BLaER1 (cell line): ENCODE measurements around the gene NCLN.
"Not testable (repeated sequence)": the region's sequence is repeated elsewhere in the genome, so short reads cannot be mapped to it uniquely, and the experiment has no call there.

Experiments
- H3K27ac ChIP-seq: shearing (Covaris generic); formaldehyde crosslinking; 2 replicates; pipeline ENCODE4 v1.8.1; 2022
- H3K27me3 ChIP-seq: shearing (Covaris generic); formaldehyde crosslinking; 2 replicates; pipeline ENCODE4 v1.8.1; 2022
- H3K36me3 ChIP-seq: shearing (Covaris generic); formaldehyde crosslinking; 2 replicates; pipeline ENCODE4 v1.8.1; 2022
- H3K4me1 ChIP-seq: shearing (Covaris generic); formaldehyde crosslinking; 2 replicates; pipeline ENCODE4 v1.8.1; 2022
- H3K4me2 ChIP-seq: shearing (Covaris generic); formaldehyde crosslinking; 2 replicates; pipeline ENCODE4 v1.8.1; 2022
- H3K4me3 ChIP-seq: shearing (Covaris generic); formaldehyde crosslinking; 2 replicates; pipeline ENCODE4 v1.8.1; 2022
- H3K9ac ChIP-seq: shearing (Covaris generic); formaldehyde crosslinking; 2 replicates; pipeline ENCODE4 v1.8.1; 2022
- H3K9me3 ChIP-seq: shearing (Covaris generic); formaldehyde crosslinking; 2 replicates; pipeline ENCODE4 v1.8.1; 2022
- H4K20me1 ChIP-seq: shearing (Covaris generic); formaldehyde crosslinking; 2 replicates; pipeline ENCODE4 v1.8.1; 2022
- Cebpa-rat ChIP-seq: shearing (Covaris generic); IDR thresholded peaks from 2 replicates; pipeline ENCODE4 v1.8.1; 2022

The NCLN gene

GRCh38 chr19:3163230-3163886, 22.4 kb upstream of the NCLN start:
- Histone ChIP-seq H3K4me1 (peaks cover 50% of the 10 kb centered on the region), H3K9ac (no peak overlapping the region), H3K9me3 (no peaks in the 10 kb centered on the region; the same call in none of the 2 replicates), H4K20me1 (0 out of 2 replicates have a peak, but pooled peaks cover 5% of the 10 kb centered on the region), H3K4me2 (0 out of 2 replicates have a peak overlapping the region, but pooled peaks have one; percentile 0), H3K27me3 (no peaks in the 10 kb centered on the region), H3K27ac (no peak overlapping the region), H3K4me3 (no peak overlapping the region), H3K36me3 (peaks cover 91% of the 10 kb centered on the region)
- no peak for TF ChIP-seq Cebpa-rat

- H3K27ac ChIP-seq = no peak overlapping the region
- no peaks in the 10 kb centered on the region for H3K27me3 ChIP-seq
- 0 out of 2 replicates have a peak, but pooled peaks cover 5% of the 10 kb centered on the region for H4K20me1 ChIP-seq
- H3K4me3 ChIP-seq = no peak overlapping the region
- H3K4me2 ChIP-seq = no peak overlapping the region
- TF ChIP-seq Cebpa-rat = no peak
- peaks cover 44% of the 10 kb centered on the region for H3K4me1 ChIP-seq
- no peaks in the 10 kb centered on the region; the same call in none of the 2 replicates for H3K9me3 ChIP-seq
- H3K9ac ChIP-seq = no peak overlapping the region
- H3K36me3 ChIP-seq = peaks cover 88% of the 10 kb centered on the region
Measured at GRCh38 chr19:3163943-3164342, 21.8 kb upstream of the NCLN start.

- Histone ChIP-seq H3K4me1 (peaks cover 61% of the 10 kb centered on the region), H3K9ac (0 out of 2 replicates have a peak overlapping the region, but pooled peaks have one; percentile 40), H3K36me3 (peaks cover 54% of the 10 kb centered on the region), H4K20me1 (0 out of 2 replicates have a peak, but pooled peaks cover 5% of the 10 kb centered on the region), H3K9me3 (no peaks in the 10 kb centered on the region; the same call in 1 of the 2 replicates), H3K27ac (0 out of 2 replicates have a peak overlapping the region, but pooled peaks have one; percentile 44), H3K4me2 (no peak overlapping the region), H3K4me3 (no peak overlapping the region), H3K27me3 (no peaks in the 10 kb centered on the region)
- no peak for TF ChIP-seq Cebpa-rat
Measured at GRCh38 chr19:3167533-3168272, 18.0 kb upstream of the NCLN start.

- Histone ChIP-seq H3K9me3 (no peaks in the 10 kb centered on the region), H3K27ac (peak overlapping the region; percentile 67), H4K20me1 (0 out of 2 replicates have a peak, but pooled peaks cover 5% of the 10 kb centered on the region), H3K36me3 (peaks cover 14% of the 10 kb centered on the region), H3K4me2 (peak overlapping the region; percentile 76), H3K4me3 (no peak overlapping the region), H3K27me3 (no peaks in the 10 kb centered on the region), H3K9ac (peak overlapping the region; percentile 15; the same call in 1 of the 2 replicates), H3K4me1 (peaks cover 55% of the 10 kb centered on the region)
- TF ChIP-seq Cebpa-rat = no peak
Measured at GRCh38 chr19:3171894-3172672, 13.6 kb upstream of the NCLN start.

- not testable (repeated sequence) for H4K20me1 ChIP-seq, H3K9me3 ChIP-seq, H3K4me3 ChIP-seq, H3K27me3 ChIP-seq, H3K9ac ChIP-seq
- Histone ChIP-seq H3K27ac (peak overlapping the region; percentile 67), H3K4me2 (peak overlapping the region; percentile 76), H3K4me1 (peaks cover 58% of the 10 kb centered on the region), H3K36me3 (peaks cover 12% of the 10 kb centered on the region)
Measured at GRCh38 chr19:3172673-3173000, 13.1 kb upstream of the NCLN start.

- Histone ChIP-seq H4K20me1 (peaks cover 8% of the 10 kb centered on the region), H3K9me3 (no peaks in the 10 kb centered on the region), H3K27me3 (no peaks in the 10 kb centered on the region), H3K4me3 (peak overlapping the region; percentile 49; the same call in 1 of the 2 replicates), H3K4me2 (peak overlapping the region; percentile 86), H3K36me3 (peaks cover 3% of the 10 kb centered on the region; the same call in 1 of the 2 replicates), H3K4me1 (peaks cover 49% of the 10 kb centered on the region), H3K27ac (peak overlapping the region; percentile 87), H3K9ac (peak overlapping the region; percentile 68)
- TF ChIP-seq Cebpa-rat = no peak
Measured at GRCh38 chr19:3175781-3176714, 9.7 kb upstream of the NCLN start.

- Histone ChIP-seq H3K4me2 (peak overlapping the region; percentile 86), H3K27me3 (no peaks in the 10 kb centered on the region), H3K9me3 (no peaks in the 10 kb centered on the region), H3K9ac (peak overlapping the region; percentile 68), H3K4me3 (peak overlapping the region; percentile 49; the same call in 1 of the 2 replicates), H3K27ac (peak overlapping the region; percentile 87), H3K36me3 (peaks cover 10% of the 10 kb centered on the region; the same call in 1 of the 2 replicates), H4K20me1 (peaks cover 17% of the 10 kb centered on the region), H3K4me1 (peaks cover 48% of the 10 kb centered on the region)
- no peak for TF ChIP-seq Cebpa-rat
Measured at GRCh38 chr19:3176715-3177501, 8.8 kb upstream of the NCLN start.

- Histone ChIP-seq H3K4me1 (peaks cover 51% of the 10 kb centered on the region), H3K4me2 (peak within 1 kb of the TSS; percentile 99), H3K4me3 (peak within 1 kb of the TSS; percentile 95), H4K20me1 (peaks cover 32% of the 10 kb centered on the region), H3K27ac (peak within 1 kb of the TSS; percentile 99), H3K9me3 (no peaks in the 10 kb centered on the region), H3K9ac (peak within 1 kb of the TSS; percentile 99), H3K36me3 (peaks cover 21% of the 10 kb centered on the region), H3K27me3 (no peaks in the 10 kb centered on the region)
- no peak for TF ChIP-seq Cebpa-rat
Measured at GRCh38 chr19:3178377-3178972, 7.3 kb upstream of the NCLN start, which contains the start of gene S1PR4. Gene S1PR4 (plus strand): TSS chr19:3178769. CDS start chr19:3178793, 24 bp downstream.
